GM18861 (cell line): ENCODE data around the gene CRTC1.

Experiments used
- ATAC-seq: cut with Tn5 transposase; IDR thresholded peaks from one replicate; pipeline ENCODE4 v1.9.1; 2021; ENCODE audit not compliant: unreplicated experiment

Gene CRTC1

GRCh38 chr19:18780631-18781030 is 97.2 kb downstream of the CRTC1 start:
- no peak for ATAC-seq

- ATAC-seq, result no peak
Observed at GRCh38 chr19:18781047-18781600, 97.6 kb downstream of the CRTC1 start.

GRCh38 chr19:18781885-18782527 is 98.5 kb downstream of the CRTC1 start:
- no peak for ATAC-seq

GRCh38 chr19:18782559-18783225 is 99.2 kb downstream of the CRTC1 start:
- ATAC-seq, result no peak

- no peak for ATAC-seq
Observed at GRCh38 chr19:18783958-18784785, 100.7 kb downstream of the CRTC1 start.

GRCh38 chr19:18784786-18785120 is 101.3 kb downstream of the CRTC1 start:
- ATAC-seq, result no peak

- ATAC-seq, result no peak
Observed at GRCh38 chr19:18785179-18786124, 102.0 kb downstream of the CRTC1 start.

GRCh38 chr19:18788529-18789421 is 105.3 kb downstream of the CRTC1 start:
- ATAC-seq, result no peak

GRCh38 chr19:18789422-18789869 is 106.0 kb downstream of the CRTC1 start:
- ATAC-seq, result no peak

GRCh38 chr19:18789883-18790565 is 106.5 kb downstream of the CRTC1 start:
- no peak for ATAC-seq

- ATAC-seq, result no peak
Observed at GRCh38 chr19:18790566-18791314, 107.3 kb downstream of the CRTC1 start, which contains the start of gene COMP. COMP (minus strand) TSS chr19:18791305; CDS start chr19:18791269, 36 bp downstream.

- ATAC-seq, result no peak
Observed at GRCh38 chr19:18791315-18791678, 107.8 kb downstream of the CRTC1 start.

GRCh38 chr19:18792661-18793060 is 109.2 kb downstream of the CRTC1 start:
- ATAC-seq, result no peak

- no peak for ATAC-seq
Observed at GRCh38 chr19:18793144-18794028, 109.9 kb downstream of the CRTC1 start.

- ATAC-seq, result no peak
Observed at GRCh38 chr19:18794029-18794313, 110.5 kb downstream of the CRTC1 start.

- no peak for ATAC-seq
Observed at GRCh38 chr19:18794692-18795091, 111.2 kb downstream of the CRTC1 start.

- ATAC-seq, result no peak
Observed at GRCh38 chr19:18795540-18795939, 112.1 kb downstream of the CRTC1 start.
